Measurements from ENCODE around the gene RAD51. TPM values are rescaled to one million over a fixed set of nuclear protein-coding genes. Genes with fewer than 3 reads are reported as not detected.

Gene RAD51
- total RNA-seq, 4 donors from 2014 or later = 0.51 to 7.7 (median 1.3) TPM; not detected in 1

DNA sequence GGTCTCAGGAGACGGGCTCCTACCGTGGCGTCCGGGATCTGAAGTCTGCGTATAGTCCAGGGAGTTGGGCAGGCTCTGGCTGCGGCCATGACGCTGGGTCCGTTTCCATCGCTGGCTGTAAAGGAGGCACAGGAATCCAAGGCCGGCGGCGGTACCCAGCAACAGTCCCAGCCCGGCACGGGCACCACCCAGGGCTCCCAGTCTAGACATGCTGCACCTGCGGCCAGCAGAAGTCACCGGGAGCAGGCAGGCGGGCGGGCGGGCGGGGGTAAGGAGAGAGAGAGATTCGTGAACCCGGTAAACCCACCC is 59.6 kb downstream of the RAD51 start:
- H3K27me3 ChIP-seq = no peaks in the 10 kb centered on the region
- H3K27ac ChIP-seq = peak overlapping the region; percentile 81 to 85
- intact Hi-C loops (cut with DNase I; ENCODE audit: low total_unique reads) = no loop called here
- TF ChIP-seq POLR2A (IDR thresholded peaks at IDR 0.05) = no peak
- TF ChIP-seq, protein P1, sequence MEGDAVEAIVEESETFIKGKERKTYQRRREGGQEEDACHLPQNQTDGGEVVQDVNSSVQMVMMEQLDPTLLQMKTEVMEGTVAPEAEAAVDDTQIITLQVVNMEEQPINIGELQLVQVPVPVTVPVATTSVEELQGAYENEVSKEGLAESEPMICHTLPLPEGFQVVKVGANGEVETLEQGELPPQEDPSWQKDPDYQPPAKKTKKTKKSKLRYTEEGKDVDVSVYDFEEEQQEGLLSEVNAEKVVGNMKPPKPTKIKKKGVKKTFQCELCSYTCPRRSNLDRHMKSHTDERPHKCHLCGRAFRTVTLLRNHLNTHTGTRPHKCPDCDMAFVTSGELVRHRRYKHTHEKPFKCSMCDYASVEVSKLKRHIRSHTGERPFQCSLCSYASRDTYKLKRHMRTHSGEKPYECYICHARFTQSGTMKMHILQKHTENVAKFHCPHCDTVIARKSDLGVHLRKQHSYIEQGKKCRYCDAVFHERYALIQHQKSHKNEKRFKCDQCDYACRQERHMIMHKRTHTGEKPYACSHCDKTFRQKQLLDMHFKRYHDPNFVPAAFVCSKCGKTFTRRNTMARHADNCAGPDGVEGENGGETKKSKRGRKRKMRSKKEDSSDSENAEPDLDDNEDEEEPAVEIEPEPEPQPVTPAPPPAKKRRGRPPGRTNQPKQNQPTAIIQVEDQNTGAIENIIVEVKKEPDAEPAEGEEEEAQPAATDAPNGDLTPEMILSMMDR (IDR thresholded peaks at IDR 0.05) = no peak
- peak overlapping the region; percentile 74 to 96 for H3K4me3 ChIP-seq
- no peaks in the 10 kb centered on the region for H3K4me1 ChIP-seq
- no peaks in the 10 kb centered on the region for H3K9me3 ChIP-seq
- DNase-seq = no peak
- no peaks in the 10 kb centered on the region for H3K36me3 ChIP-seq

- intact Hi-C loops (cut with DNase I; ENCODE audit: low total_unique reads) = no loop called here
Observed at GRCh38 chr15:40754883-40755811, 60.2 kb downstream of the RAD51 start, which contains the start of gene RMDN3. TSS of gene RMDN3 (minus strand) at chr15:40755254. CDS start at chr15:40754783, 471 bp downstream.

GRCh38 chr15:40755812-40756208 is 60.8 kb downstream of the RAD51 start:
- Histone ChIP-seq H3K4me1 (no peaks in the 10 kb centered on the region), H3K27me3 (no peaks in the 10 kb centered on the region), H3K36me3 (no peaks in the 10 kb centered on the region), H3K9me3 (no peaks in the 10 kb centered on the region), H3K27ac (peak overlapping the region; percentile 81 to 85), H3K4me3 (peak overlapping the region; percentile 74 to 96)
- TF ChIP-seq, protein P1 (IDR thresholded peaks at IDR 0.05) = no peak
- TF ChIP-seq POLR2A (IDR thresholded peaks at IDR 0.05) = no peak
- intact Hi-C loops (cut with DNase I; ENCODE audit: low total_unique reads) = no loop called here
- DNase-seq = no peak

More at GRCh38 chr15:40754883-40755811, 60.2 kb downstream of the RAD51 start, which contains the start of gene RMDN3:
- Histone ChIP-seq H3K36me3 (no peaks in the 10 kb centered on the region), H3K27ac (peak within 1 kb of the TSS; percentile 81 to 85), H3K4me3 (peak within 1 kb of the TSS; percentile 74 to 96), H3K4me1 (no peaks in the 10 kb centered on the region), H3K27me3 (no peaks in the 10 kb centered on the region), H3K9me3 (no peaks in the 10 kb centered on the region)
- peak; percentile 60 to 71 for TF ChIP-seq POLR2A (IDR thresholded peaks at IDR 0.05)
- TF ChIP-seq, protein P1 (IDR thresholded peaks at IDR 0.05) = peak in 3 of 4 experiments; percentile 22 to 64 (median 35)
- peak; percentile 91 to 95 for DNase-seq

GRCh38 chr15:40756938-40757337 is 62.0 kb downstream of the RAD51 start:
- TF ChIP-seq POLR2A (IDR thresholded peaks at IDR 0.05) = no peak
- TF ChIP-seq, protein P1 (IDR thresholded peaks at IDR 0.05) = no peak
- Histone ChIP-seq H3K9me3 (no peaks in the 10 kb centered on the region), H3K4me3 (no peak overlapping the region), H3K4me1 (no peaks in the 10 kb centered on the region), H3K27ac (no peak overlapping the region), H3K36me3 (no peaks in the 10 kb centered on the region), H3K27me3 (no peaks in the 10 kb centered on the region)
- no peak for DNase-seq
- intact Hi-C loops (cut with DNase I; ENCODE audit: low total_unique reads) = no loop called here

DNA sequence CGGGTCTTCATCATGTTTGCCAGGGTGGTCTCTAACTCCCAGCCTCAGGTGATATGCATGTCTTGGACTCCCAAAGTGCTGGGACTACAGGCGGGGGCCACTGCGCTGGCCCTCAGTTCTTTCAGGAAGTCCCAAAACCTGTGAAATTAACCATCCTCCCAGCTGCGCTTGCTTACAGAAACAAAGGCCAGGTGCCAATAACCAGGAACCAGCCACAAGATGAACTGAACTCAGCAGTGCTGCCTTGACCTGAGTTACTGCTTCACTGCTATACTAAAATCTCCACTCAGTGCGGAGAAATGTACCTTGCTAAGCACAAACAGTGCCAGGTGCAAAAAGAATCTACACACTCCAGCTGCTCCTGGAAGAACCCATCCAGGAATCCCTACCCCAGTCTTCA is 65.0 kb downstream of the RAD51 start:
- intact Hi-C loops (cut with DNase I; ENCODE audit: low total_unique reads) = no loop called here
- H3K36me3 ChIP-seq = no peaks in the 10 kb centered on the region
- no peak overlapping the region for H3K27ac ChIP-seq
- H3K4me1 ChIP-seq = peaks cover 0 to 4% of the 10 kb centered on the region in 2 donors
- H3K27me3 ChIP-seq = no peaks in the 10 kb centered on the region
- H3K9me3 ChIP-seq = no peaks in the 10 kb centered on the region
- no peak overlapping the region for H3K4me3 ChIP-seq
- no peak for DNase-seq
- no peak for TF ChIP-seq POLR2A (IDR thresholded peaks at IDR 0.05)
- TF ChIP-seq, protein P1 (IDR thresholded peaks at IDR 0.05) = no peak
